Fibroblast of villous mesenchyme (primary cell): ENCODE measurements around the gene DOCK4. TPM values are rescaled to one million over a fixed set of nuclear protein-coding genes. Genes with fewer than 3 reads are reported as not detected.

Experiments
- DNase-seq: peaks from one replicate; pipeline ENCODE4 v3.0.0-alpha.2; 2010; ENCODE audit warnings: low read depth
- H3K4me3 ChIP-seq: 2 replicates; pipeline ENCODE4 v1.5.1; 2011; ENCODE audit warnings: low read depth, mild to moderate bottlenecking, low read length
- CTCF ChIP-seq: IDR thresholded peaks from 2 replicates; pipeline ENCODE4 v1.5.1; 2012; ENCODE audit warnings: low read depth, mild to moderate bottlenecking, low read length; ENCODE audit not compliant: insufficient read depth
- total RNA-seq: library from RNA; depleted of rRNA; stranded (reverse); fragments of >200 nt; gene quantifications from 2 replicates; pipeline ENCODE4 v1.2.3, GENCODE V29; 2012

DOCK4 gene
- total RNA-seq, 1 donor: 43.6 TPM

DNA sequence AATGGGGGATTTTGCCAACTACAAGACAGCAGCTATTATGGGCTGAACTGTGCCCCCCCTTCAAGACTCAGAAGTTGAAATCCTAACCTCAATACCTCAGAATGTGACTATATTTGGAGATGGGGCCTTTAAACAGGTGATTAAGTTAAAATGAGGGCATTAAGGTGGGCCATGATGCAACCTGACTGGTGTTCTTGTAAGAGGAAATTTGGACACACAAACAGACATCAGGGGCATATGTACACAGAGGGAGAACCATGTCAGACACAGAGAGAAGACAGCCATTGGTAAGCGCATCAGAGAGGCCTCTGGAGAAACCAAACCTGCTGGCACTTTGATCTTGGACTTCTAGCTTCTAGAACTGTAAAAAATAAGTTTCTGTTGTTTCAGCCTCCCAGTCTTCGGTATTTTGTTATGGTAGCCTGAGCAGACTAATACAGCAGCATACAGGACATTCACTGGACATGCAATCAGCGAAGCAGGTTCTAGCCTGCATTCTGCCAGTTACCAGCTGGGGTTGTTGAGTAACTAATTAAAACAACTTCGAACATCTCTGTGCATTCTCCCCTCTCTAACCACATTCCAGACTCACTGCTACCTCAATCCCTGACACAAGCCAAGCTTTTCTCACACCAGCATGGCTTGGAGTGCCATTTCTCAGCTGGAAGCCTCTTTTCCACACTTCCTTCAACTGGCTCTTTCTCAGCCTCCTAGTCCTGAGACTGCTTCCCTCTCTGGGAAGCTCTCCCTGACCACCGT, 141.4 kb downstream of the DOCK4 start:
- no peak for TF ChIP-seq CTCF
- no peak overlapping the region for H3K4me3 ChIP-seq
- DNase-seq: no peak

- DNase-seq: no peak
- no peak overlapping the region for H3K4me3 ChIP-seq
- TF ChIP-seq CTCF: no peak
These were observed 142.2 kb downstream of the DOCK4 start for GRCh38 chr7:112063974-112064373.

- TF ChIP-seq CTCF: no peak
These were observed 145.1 kb downstream of the DOCK4 start for GRCh38 chr7:112061051-112061450.

GRCh38 chr7:112060625-112061024, 145.6 kb downstream of the DOCK4 start:
- no peak for DNase-seq
- H3K4me3 ChIP-seq: no peak overlapping the region
- no peak for TF ChIP-seq CTCF

More at GRCh38 chr7:112061051-112061450, 145.1 kb downstream of the DOCK4 start:
- no peak overlapping the region for H3K4me3 ChIP-seq
- DNase-seq: no peak

GRCh38 chr7:112059675-112060074, 146.5 kb downstream of the DOCK4 start:
- DNase-seq: no peak
- no peak for TF ChIP-seq CTCF
- no peak overlapping the region for H3K4me3 ChIP-seq

DNA sequence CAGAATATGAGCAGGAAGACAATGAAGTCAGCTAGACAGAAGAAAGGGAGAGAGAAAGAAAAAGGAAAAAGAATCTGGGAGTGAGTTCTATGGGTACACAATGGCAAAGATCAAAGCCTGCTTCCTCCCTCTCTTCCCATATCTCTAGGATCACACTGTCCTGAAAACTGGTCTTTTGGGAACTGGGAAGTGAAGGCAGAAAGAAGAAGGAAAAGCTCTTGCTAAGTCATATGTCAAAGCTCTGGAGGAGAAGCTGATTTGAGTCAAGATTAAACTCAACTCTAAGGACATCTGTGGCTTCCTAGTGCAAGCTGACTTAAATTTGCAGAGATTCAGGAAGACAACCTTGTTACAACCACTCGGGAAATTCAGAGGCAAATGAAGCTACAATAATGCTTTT, 147.5 kb downstream of the DOCK4 start:
- no peak overlapping the region for H3K4me3 ChIP-seq
- DNase-seq: no peak
- no peak for TF ChIP-seq CTCF

DNA sequence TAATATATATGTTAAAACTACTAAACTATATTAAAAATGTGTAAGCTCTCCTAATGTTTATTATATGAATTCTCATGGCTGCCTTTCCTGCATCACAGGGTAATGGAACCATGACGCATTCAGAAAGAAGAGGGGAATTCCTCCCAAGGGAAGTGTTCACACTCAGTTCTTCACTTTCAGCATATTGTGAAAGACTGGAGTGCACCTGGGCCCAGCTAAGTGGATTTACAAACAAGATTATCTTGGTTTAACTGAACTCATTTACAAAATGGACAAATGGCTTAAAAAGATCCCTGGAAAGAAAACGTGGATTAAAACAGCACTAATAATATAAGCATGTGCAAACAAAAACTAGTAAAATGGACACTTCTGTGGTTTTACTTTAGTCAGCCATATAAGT, 149.8 kb downstream of the DOCK4 start:
- peak; percentile 78 for DNase-seq
- H3K4me3 ChIP-seq: no peak overlapping the region
- TF ChIP-seq CTCF: no peak
